ENCODE results near the gene MAP3K13.

The MAP3K13 gene, protein sequence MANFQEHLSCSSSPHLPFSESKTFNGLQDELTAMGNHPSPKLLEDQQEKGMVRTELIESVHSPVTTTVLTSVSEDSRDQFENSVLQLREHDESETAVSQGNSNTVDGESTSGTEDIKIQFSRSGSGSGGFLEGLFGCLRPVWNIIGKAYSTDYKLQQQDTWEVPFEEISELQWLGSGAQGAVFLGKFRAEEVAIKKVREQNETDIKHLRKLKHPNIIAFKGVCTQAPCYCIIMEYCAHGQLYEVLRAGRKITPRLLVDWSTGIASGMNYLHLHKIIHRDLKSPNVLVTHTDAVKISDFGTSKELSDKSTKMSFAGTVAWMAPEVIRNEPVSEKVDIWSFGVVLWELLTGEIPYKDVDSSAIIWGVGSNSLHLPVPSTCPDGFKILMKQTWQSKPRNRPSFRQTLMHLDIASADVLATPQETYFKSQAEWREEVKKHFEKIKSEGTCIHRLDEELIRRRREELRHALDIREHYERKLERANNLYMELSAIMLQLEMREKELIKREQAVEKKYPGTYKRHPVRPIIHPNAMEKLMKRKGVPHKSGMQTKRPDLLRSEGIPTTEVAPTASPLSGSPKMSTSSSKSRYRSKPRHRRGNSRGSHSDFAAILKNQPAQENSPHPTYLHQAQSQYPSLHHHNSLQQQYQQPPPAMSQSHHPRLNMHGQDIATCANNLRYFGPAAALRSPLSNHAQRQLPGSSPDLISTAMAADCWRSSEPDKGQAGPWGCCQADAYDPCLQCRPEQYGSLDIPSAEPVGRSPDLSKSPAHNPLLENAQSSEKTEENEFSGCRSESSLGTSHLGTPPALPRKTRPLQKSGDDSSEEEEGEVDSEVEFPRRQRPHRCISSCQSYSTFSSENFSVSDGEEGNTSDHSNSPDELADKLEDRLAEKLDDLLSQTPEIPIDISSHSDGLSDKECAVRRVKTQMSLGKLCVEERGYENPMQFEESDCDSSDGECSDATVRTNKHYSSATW

DNA sequence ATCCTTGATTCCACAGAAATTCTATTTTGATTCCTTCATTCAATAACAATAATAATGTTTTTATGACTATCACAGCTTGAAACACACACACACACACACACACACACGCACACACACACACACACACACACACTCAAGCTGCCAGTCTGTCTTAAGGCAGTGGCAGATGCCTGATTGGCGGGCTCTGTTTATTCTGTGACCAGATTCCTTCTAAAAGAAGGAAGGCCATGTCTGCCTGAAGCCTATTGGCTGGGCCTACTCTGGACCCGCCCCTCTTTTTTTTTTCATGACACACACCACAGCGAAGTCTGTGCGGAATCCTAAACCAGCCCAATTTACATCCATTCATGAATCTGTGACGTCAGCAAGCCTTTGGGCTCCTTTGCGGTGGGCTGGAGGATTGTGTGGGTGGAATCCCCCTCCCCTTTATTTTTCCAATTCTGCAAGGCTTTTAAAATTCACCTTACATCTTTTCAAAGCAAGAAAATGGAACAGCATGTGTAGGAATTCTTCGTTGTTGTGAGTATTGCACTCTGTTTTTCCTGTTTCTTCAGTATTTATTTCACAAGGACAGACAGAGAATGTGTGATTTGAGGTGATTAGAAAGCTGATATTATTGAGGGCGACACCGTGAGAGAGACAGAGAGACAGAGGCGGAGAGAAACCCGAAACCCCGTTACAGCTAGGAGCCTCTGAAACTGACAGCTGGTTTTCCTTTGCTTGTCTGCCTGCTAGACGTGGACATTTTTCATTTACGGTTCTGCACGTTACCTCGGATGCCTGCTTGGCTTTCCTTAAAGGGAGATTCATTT lies at the start of gene MAP3K13:
MAP3K13 (plus strand) TSS at position 287 of the 812 bp plus-strand sequence. CDS start 65,446 bp downstream, outside the sequence.
- no peak for DNase-seq (ENCODE audit: low read depth, low spot score)

DNA sequence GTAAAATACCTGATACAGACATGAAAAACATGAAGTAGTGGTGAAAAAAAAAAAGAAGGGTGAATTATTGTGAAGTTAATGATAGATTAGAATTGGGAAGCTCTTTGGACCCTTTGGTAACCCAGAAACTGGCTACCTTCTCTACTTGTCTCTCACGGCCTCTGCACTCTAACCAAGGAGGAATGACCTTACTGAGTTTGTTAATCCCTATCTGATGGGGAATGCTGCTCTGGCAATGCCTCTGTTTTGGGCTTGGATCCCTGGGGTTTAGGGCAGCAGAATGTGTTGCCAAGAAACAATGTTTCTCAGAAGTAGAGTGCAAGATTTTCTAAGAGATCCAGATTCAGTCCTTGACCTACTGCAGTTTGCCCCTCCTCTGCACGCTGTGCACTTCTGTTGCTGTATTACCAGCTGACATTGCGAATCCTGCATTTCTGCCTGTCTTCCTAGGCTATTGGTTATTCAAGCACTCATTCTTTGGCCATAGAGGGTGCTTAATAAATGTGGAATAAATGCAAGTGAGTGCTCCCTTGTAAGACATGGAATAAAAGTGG lies 49.2 kb upstream of the MAP3K13 start:
- no peak for DNase-seq (ENCODE audit: low read depth, low spot score)

DNA sequence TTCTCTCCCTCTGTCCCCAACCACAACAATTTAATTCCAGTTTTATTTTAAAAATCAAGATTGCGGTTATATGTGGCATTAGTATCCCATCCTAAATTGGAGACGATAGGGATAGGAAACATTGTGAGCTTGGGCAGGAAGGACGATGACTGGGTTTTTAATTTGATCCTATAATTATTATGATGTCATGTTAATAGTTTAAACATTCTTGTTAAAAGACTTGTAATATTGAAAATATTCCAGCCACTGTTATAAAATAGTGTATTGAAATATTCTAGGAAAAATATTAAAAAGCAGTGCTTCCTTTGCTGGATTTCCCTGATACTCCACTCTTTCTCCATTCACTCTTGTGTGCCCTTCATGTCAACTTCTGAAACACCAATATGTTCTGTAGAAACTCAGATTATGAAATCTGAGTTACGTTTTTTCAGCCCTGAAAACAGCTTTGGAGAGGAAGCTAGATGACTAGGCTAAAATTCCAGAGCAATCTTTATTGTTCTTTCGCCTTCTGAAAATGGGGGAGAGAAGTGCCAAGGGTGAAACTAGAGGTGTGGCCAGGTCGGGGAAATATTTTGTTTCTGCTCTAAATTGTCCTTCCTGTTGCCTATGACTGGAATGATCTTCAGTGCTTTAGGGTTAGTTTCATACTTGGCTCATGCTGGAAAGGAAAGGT lies 46.1 kb upstream of the MAP3K13 start:
- no peak for DNase-seq (ENCODE audit: low read depth, low spot score)

DNA sequence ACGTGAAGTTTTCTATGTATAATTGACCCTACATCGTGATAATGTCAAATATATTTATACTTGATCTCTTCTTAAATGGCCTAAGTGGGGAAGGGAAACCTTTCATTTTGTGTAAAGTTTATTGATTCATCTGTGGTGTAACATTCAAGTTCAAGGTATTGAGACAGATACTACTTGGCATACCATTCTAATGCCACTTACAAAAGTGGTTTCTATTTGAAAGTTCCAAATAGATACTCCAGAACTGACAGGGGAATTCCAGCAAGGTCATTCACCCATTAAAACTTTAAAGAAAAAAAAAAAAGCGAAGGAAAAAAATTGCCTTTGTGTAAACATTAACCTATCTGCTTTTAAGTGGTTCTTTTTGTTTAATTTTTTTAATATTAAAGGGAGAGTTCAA lies 45.3 kb upstream of the MAP3K13 start:
- DNase-seq (ENCODE audit: low read depth, low spot score): no peak

DNA sequence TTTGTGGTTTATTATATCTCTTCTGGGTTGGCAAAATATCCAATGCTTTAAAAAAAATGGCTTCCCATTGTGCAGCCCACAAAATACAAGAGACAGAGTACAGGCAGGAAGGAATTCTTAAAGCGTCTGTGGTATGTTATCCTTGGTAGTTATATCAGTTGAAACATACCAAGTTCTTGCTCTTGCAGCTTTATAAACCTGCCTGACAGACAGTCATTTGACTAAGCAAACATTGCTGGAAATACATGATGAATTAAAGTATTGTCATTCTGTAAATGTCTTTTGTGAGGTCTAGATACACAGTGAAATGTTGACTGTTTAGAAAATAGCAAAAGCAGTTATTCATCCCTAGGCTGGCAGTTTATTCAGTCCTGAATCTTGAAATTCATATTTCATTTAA lies 44.8 kb upstream of the MAP3K13 start:
- no peak for DNase-seq (ENCODE audit: low read depth, low spot score)

DNA sequence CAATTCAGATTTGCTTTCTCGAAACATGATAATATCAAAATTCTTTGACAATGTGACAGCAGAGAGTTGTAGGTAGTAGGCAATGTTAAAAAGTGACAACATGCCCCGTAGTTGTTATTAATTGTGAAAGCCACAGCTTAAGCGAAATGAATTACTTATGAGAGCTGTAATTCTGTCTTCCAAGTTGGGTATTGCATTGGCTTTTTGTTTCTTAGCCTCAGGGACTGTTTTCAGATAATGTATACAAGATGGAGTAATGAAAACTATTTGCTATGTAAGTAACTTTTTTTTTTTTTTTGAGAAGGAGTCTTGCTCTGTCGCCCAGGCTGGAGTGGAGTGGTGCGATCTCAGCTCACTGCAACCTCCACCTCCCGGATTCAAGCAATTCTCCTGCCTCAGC lies 43.1 kb upstream of the MAP3K13 start:
- no peak for DNase-seq (ENCODE audit: low read depth, low spot score)

DNA sequence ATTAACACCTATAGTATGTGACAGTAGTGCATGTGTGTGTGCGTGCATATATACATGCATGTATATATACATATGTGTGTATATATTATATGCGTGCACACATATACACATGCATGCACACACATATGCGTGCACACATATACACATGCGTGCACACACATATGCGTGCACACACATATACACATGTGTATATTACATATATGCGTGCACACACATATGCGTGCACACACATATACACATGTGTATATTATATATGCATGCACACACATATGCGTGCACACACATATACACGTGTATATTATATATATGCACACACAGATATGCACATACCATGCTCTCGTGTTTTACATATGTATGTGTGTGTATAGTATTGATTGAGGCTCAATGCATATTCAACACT lies 42.0 kb upstream of the MAP3K13 start:
- no peak for DNase-seq (ENCODE audit: low read depth, low spot score)

DNA sequence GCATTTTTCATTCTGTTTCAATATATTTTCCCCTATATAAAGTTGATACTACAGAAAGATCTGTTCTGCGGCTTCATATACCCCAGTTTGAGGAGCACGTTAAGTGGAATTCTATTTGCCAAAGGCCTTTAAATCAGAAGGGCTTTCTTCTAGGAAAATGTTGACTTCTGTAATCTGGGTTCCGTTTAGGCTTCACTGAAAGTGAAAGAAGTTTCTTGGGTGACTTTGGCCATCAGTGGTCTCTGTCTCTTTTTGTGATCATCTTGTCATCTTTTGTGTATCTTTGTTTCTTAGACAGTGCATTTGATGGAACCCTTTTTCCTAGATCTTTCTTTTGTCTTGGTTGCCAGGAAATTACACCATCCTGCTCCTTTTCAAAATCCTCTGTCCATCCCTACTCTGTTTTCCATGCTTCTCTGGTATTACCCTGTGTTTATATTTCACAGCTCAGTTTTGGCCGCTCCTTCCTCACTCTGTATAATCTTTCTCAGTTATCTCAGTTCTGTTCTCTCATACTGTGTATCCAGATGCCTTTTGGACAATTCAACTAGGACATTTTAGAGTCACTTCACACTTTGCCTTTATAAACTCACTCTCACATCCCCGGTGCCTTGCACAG lies 40.7 kb upstream of the MAP3K13 start:
- no peak for DNase-seq (ENCODE audit: low read depth, low spot score)

DNA sequence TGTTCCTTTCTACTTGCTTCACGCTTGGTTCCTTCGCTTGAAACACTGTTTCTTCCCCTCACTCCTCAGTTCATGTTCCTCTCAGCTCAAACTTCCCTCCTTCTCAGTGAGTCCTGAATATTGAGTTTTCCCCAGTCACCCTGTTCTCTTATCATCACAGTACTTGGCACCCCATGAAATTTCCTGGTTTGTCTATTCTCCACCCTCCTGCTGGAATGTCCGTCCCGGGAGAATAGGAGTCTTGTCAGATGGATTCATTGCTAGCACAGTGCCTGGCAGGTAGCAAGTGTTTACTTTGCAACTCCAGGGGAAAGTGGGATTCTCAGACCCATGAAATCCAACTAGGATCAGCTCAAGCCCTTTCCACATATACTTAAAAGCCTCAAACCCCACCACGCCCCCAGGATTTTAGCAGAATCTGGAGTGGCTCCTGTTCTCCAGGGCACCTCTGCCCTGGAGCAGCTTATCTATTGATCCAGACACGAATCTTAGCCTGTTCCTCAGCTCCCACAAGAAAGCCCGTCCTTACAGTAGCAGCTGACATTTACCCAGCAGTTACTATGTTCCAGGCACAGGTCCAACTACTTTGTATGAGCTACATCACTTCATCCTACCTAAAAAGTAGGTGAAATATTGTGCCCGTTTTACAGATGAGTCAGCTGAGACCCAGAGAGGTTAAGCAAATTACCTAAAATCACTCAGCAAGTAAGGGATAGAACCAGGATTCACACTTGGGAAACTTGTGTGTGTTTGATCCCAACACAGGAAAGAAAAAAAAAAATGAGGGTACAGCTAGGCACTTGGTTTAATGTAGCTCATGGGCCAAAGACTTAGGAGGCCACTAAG lies 36.8 kb upstream of the MAP3K13 start:
- no peak for DNase-seq (ENCODE audit: low read depth, low spot score)

DNA sequence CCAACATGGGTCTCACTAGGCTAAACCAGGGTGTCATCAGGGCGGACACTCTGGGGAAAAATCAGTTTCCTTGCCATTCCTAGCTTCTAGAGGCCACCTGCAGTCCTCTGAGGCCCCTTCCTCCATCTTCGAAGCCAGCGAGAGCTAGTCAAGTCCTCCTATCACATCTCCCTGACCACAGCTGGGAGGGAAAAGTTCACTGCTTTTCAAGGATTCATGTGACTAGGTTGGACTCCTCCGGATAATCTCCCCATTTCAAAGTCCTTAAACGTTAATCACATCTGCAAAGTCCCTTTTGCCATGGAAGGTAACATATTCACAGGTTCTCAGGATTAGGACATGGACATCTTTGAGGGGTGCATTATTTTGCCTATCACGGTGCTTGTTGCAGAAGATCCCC lies 35.9 kb upstream of the MAP3K13 start:
- no peak for DNase-seq (ENCODE audit: low read depth, low spot score)

DNA sequence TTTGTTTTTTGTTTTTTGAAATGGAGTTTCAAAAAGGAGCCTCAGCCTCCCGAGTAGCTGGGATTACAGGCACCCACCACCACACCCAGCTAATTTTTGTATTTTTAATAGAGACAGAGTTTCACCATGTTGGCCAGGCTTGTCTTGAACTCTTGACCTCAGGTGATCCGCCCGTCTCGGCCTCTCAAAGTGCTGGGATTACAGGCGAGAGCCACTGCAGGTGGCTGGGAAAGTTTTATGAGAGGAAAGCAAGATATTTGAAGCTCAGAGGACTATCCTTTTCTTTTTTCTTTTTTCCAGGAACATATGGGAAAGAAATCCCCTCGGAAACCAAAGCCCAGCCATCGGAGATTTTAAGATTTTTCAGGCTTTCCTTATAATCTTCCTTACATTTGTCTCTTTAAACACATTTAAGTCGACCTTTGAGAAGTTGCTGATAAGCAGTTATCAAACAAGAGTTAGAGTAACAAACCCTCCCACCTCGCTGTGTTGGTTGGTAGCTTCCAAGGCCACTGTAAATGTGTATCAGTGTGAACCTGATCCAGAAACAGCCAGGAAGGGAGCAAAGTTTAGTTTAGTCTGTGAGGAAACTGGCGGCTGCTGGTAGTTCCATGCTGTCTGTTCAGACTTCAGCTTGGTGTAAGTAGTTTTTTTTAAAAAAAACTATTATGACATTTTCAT lies 34.5 kb upstream of the MAP3K13 start:
- no peak for DNase-seq (ENCODE audit: low read depth, low spot score)

DNA sequence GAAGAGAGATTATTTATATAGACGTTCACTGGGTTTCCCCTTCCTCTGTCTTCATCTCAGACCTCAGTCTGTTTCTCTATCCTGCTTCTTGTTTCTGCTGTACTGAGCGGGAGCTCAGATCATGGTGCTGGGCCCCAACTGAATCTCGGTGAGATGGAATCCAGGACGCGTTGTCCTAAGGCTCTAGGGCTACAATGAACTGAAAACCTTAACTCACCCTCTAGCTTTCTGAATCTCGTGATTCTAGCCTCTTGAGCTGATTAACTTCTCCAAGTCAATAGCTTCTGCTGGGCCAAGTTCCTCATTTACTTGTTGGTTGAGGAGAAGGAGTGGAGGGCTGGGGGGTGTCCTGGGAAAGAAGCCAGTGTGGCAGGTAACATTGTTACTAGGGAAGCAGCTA lies 32.7 kb upstream of the MAP3K13 start:
- DNase-seq (ENCODE audit: low read depth, low spot score): no peak

DNA sequence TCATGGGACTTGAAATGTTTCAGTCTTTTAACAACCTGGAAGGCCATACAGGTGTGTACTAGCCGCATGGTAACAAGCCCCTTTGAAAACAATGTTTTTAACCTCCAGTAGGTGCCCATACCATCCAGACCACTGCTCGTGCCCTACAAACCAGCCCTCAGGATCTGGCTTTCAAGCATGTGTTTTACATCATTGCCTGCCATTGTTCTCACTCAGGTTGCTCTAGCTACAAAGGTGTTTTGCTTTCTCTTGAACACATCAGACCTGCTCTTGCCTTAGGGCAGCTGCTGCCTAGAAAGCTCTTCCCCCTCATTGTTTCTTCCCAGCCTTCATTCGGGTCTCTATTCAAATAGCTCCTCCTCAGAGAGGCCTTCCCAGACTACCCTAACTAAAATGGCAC lies 32.3 kb upstream of the MAP3K13 start:
- DNase-seq (ENCODE audit: low read depth, low spot score): no peak

DNA sequence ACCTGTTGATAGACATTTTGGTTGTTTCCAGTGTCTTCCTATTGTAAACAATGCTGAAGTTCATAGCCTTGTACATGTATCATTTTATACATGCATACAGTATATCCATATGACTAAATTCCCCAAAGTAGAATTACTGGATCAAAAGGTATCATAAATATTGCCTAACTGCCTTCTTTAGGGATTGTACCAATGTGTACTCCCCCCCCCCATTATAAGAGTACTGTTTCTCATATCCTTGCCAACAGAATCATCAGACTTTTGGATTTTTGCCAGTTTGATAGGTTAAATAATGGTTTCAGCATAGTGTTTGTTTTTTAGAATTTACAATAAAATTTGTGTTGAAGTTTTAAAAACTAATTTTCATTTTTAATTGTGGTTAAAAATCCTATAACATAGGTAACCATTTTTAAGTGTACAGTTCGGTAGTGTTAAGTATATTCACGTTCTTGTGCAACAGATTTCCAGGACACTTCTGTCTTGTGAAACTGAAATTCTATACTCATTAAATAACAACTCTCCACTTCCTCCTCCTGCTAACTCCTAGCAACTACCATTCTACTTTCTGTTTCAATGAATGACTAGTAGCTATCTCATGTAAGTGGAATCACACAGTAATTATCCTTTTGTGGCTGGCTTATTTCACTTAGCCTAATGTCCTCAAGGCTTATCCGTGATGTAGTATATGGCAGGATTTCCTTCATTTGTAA lies 30.8 kb upstream of the MAP3K13 start:
- DNase-seq (ENCODE audit: low read depth, low spot score): no peak

DNA sequence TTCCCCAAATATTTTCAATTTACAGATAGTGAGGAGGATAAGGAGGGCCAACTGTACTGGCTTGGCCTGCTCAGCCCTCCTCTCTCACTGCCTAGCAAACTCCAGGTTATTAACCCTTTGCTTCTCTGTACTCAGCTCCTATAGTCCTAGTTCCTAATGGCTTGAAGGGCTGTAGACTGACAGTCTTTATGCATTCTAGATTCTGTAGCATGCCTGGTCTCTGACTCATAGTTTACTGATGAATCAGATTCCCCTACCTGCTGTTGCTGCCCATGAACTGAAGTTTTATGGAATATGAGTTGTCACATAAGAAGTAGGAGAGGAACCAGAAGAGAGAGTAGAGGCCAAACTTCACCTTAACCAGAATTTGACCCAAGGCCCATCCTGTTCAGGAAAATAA lies 27.1 kb upstream of the MAP3K13 start:
- DNase-seq (ENCODE audit: low read depth, low spot score): no peak

DNA sequence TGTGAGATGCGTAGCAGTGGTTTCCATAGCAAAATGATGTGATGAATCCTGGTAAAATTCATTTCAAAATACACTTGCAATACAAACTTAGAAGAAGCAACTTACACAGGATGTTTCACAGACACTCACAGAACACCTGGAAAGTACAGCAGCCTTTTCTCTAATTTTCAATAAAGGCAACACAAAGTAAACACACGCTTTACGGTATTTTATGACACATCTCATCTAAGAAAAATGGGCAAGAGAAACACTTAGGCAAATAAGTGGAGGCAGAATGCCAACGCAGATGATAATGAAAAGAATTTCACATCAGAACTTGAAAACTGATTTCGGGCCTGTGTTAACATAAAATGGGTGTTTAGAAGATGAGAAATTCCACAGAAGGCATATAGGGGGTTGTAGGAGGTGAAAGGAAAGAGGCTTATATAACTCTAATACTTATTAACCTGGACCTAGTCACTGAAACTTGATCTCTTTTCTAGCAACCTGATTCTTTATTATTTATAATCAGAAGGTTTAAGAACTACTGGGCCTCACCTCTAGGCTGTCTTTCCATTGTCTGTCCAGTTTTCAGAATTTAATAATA lies 25.6 kb upstream of the MAP3K13 start:
- DNase-seq (ENCODE audit: low read depth, low spot score): no peak

DNA sequence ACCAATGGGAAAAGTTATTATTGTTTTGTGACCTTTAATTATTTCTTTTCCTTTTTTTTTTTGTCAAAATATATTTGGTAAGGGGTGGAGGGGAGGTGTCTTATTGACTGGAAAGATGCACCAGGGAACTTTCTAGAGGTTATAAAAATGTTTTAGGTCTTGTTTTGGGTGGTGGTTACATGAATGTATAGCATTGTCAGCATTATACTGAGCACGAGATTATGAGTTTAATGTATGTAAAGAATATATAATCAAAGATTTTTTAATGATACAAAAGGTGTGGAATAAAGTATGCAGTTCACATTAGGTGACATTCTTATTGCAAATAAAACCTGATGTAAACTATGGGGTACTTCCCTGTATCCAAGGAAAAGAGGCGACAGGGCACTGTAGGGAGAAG lies 23.0 kb upstream of the MAP3K13 start:
- DNase-seq (ENCODE audit: low read depth, low spot score): no peak

DNA sequence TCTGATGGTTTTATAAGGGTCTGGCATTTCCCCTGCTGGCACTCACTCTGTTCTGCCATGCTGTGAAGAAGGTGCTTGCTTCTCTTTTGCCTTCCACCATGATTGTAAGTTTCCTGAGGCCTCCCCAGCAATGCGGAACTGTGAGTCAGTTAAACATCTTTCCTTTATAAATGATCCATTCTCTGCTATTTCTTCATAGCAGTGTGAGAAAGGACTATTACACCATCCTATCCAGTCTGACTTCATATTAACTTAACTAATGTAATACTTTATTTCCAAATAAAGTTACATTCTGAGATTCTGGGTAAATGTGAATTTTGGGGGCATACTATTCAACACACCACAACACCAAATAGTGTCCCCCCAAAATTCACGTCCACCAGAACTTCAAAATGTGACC lies 22.2 kb upstream of the MAP3K13 start:
- DNase-seq (ENCODE audit: low read depth, low spot score): no peak
